CD4-positive, CD25-positive, alpha-beta regulatory T cell (primary cell): ENCODE data around the gene CAMTA1. TPM values are rescaled to one million over a fixed set of nuclear protein-coding genes. Genes with fewer than 3 reads are reported as not detected.
"Not testable (repeated sequence)": the region's sequence is repeated elsewhere in the genome, so short reads cannot be mapped to it uniquely, and the experiment has no call there.

Experiments
- ATAC-seq, 2 donors: fragments of 150-1000 bp; cut with Tn5 transposase; one replicate each; pipeline ENCODE4 v1.10.0; 2021; ENCODE audit warnings: low read depth in 2 of 2, moderate number of reproducible peaks in 2 of 2, moderate library complexity in 1 of 2
- DNase-seq, 3 donors: peaks; one replicate each; pipeline versions ENCODE4 v3.0.0 to v3.0.0-alpha.2; 2012 to 2022; ENCODE audit warnings: mixed read lengths in 1 of 3
- H3K27ac ChIP-seq: one replicate; pipeline ENCODE4 v1.7.0; 2013; ENCODE audit warnings: mild to moderate bottlenecking, low read length; ENCODE audit not compliant: insufficient read depth, poor library complexity, severe bottlenecking
- H3K27me3 ChIP-seq: one replicate; pipeline ENCODE4 v1.7.0; 2013; ENCODE audit warnings: low read length; ENCODE audit not compliant: control insufficient read depth, insufficient read depth
- H3K36me3 ChIP-seq: one replicate; pipeline ENCODE4 v1.7.0; 2013; ENCODE audit warnings: mild to moderate bottlenecking, low read length, moderate library complexity; ENCODE audit not compliant: control insufficient read depth, insufficient read depth
- H3K4me1 ChIP-seq: 2 replicates; pipeline ENCODE4 v1.7.0; 2013; ENCODE audit warnings: mild to moderate bottlenecking, low read length; ENCODE audit not compliant: insufficient read depth, control insufficient read depth, poor library complexity, severe bottlenecking
- H3K4me3 ChIP-seq: one replicate; pipeline ENCODE4 v1.7.0; 2013; ENCODE audit warnings: low read depth, mild to moderate bottlenecking, low read length, moderate library complexity
- H3K9me3 ChIP-seq, 2 experiments: 1 replicate in 1 of 2; 2 replicates in 1 of 2; pipeline ENCODE4 v1.7.0; 2013; ENCODE audit warnings: low read length in 2 of 2, mild to moderate bottlenecking in 1 of 2, moderate library complexity in 1 of 2; ENCODE audit not compliant: control insufficient read depth in 2 of 2
- H3K27ac Mint-ChIP-seq, 3 donors: one replicate each; pipeline ENCODE4 v1.8.0; 2020 to 2022; ENCODE audit warnings: mild to moderate bottlenecking in 3 of 3, mixed read lengths in 3 of 3, moderate library complexity in 2 of 3
- H3K27me3 Mint-ChIP-seq: one replicate; pipeline ENCODE4 v1.8.0; 2022; ENCODE audit warnings: mild to moderate bottlenecking, mixed read lengths
- H3K36me3 Mint-ChIP-seq: one replicate; pipeline ENCODE4 v1.8.0; 2020; ENCODE audit warnings: mixed read lengths
- H3K4me1 Mint-ChIP-seq, 4 donors: one replicate each; pipeline ENCODE4 v1.8.0; 2020 to 2022; ENCODE audit warnings: mixed read lengths in 4 of 4, mild to moderate bottlenecking in 1 of 4
- H3K4me3 Mint-ChIP-seq, 4 donors: one replicate each; pipeline ENCODE4 v1.8.0; 2020 to 2022; ENCODE audit warnings: mild to moderate bottlenecking in 4 of 4, mixed read lengths in 4 of 4, moderate library complexity in 3 of 4
- H3K9me3 Mint-ChIP-seq, 7 donors: one replicate each; pipeline ENCODE4 v1.8.0; 2020 to 2022; ENCODE audit warnings: mixed read lengths in 7 of 7, mild to moderate bottlenecking in 3 of 7, moderate library complexity in 2 of 7
- polyA plus RNA-seq, 4 donors: library from polyadenylated mRNA; unstranded; fragments of 300-500 nt; fragmentation: Illumina TruSeq; gene quantifications; one replicate each; pipeline ENCODE4 v1.2.3, GENCODE V29; 2021
- total RNA-seq: library from RNA; stranded (reverse); gene quantifications from one replicate; pipeline ENCODE4 v1.2.3, GENCODE V29; 2022

Gene CAMTA1
- total and polyA plus RNA-seq, 5 donors from 2014 or later, result 48.8 to 112 (median 80.0) TPM

- not testable (repeated sequence) for H3K27me3 ChIP-seq, H3K36me3 ChIP-seq, H3K4me1 Mint-ChIP-seq, H3K4me1 ChIP-seq, H3K4me3 Mint-ChIP-seq, H3K9me3 ChIP-seq, H3K27ac Mint-ChIP-seq, H3K36me3 Mint-ChIP-seq, ATAC-seq, H3K4me3 ChIP-seq, DNase-seq, H3K27ac ChIP-seq
- Mint-ChIP-seq H3K9me3 (peaks cover 0 to 15% (median 4%) of the 10 kb centered on the region in 7 donors), H3K27me3 (peaks cover 13% of the 10 kb centered on the region)
Measured at GRCh38 chr1:7689307-7689706, 904.1 kb downstream of the CAMTA1 start.

- H3K36me3 ChIP-seq, result no peaks in the 10 kb centered on the region
- no peak overlapping the region for H3K27ac ChIP-seq
- Mint-ChIP-seq H3K36me3 (peaks cover 4% of the 10 kb centered on the region), H3K27ac (no peak overlapping the region), H3K27me3 (peaks cover 11% of the 10 kb centered on the region), H3K9me3 (peaks cover 0 to 15% (median 4%) of the 10 kb centered on the region in 7 donors), H3K4me1 (no peaks in the 10 kb centered on the region), H3K4me3 (no peak overlapping the region)
- no peaks in the 10 kb centered on the region for H3K27me3 ChIP-seq
- DNase-seq (no peak), ATAC-seq (no peak)
- H3K9me3 ChIP-seq, result peaks cover 4 to 7% of the 10 kb centered on the region in 2 experiments
- no peak overlapping the region for H3K4me3 ChIP-seq
- H3K4me1 ChIP-seq, result no peaks in the 10 kb centered on the region
Measured at GRCh38 chr1:7690076-7690475, 904.8 kb downstream of the CAMTA1 start.

- H3K27ac Mint-ChIP-seq, result no peak overlapping the region
Measured at GRCh38 chr1:7690496-7691182, 905.4 kb downstream of the CAMTA1 start.

GRCh38 chr1:7691576-7691975 is 906.3 kb downstream of the CAMTA1 start:
- no peaks in the 10 kb centered on the region for H3K36me3 ChIP-seq
- DNase-seq (no peak), ATAC-seq (no peak)
- Mint-ChIP-seq H3K27me3 (peaks cover 5% of the 10 kb centered on the region), H3K27ac (no peak overlapping the region), H3K4me3 (no peak overlapping the region), H3K9me3 (peaks cover 0 to 15% (median 4%) of the 10 kb centered on the region in 7 donors), H3K36me3 (peaks cover 4% of the 10 kb centered on the region), H3K4me1 (no peaks in the 10 kb centered on the region)
- H3K4me1 ChIP-seq, result no peaks in the 10 kb centered on the region
- H3K27me3 ChIP-seq, result no peaks in the 10 kb centered on the region
- H3K27ac ChIP-seq, result no peak overlapping the region
- no peak overlapping the region for H3K4me3 ChIP-seq
- H3K9me3 ChIP-seq, result peaks cover 4 to 7% of the 10 kb centered on the region in 2 experiments

More at GRCh38 chr1:7690496-7691182, 905.4 kb downstream of the CAMTA1 start:
- Mint-ChIP-seq H3K36me3 (peaks cover 4% of the 10 kb centered on the region), H3K4me1 (no peaks in the 10 kb centered on the region), H3K9me3 (peaks cover 0 to 15% (median 4%) of the 10 kb centered on the region in 7 donors), H3K4me3 (no peak overlapping the region), H3K27me3 (peaks cover 9% of the 10 kb centered on the region)
- DNase-seq (no peak), ATAC-seq (no peak)
- H3K4me1 ChIP-seq, result no peaks in the 10 kb centered on the region
- peaks cover 4 to 7% of the 10 kb centered on the region in 2 experiments for H3K9me3 ChIP-seq
- H3K27ac ChIP-seq, result no peak overlapping the region
- no peaks in the 10 kb centered on the region for H3K27me3 ChIP-seq
- no peaks in the 10 kb centered on the region for H3K36me3 ChIP-seq
- H3K4me3 ChIP-seq, result no peak overlapping the region

GRCh38 chr1:7692005-7692404 is 906.8 kb downstream of the CAMTA1 start:
- Mint-ChIP-seq H3K4me1 (no peaks in the 10 kb centered on the region), H3K27me3 (peaks cover 5% of the 10 kb centered on the region), H3K4me3 (no peak overlapping the region), H3K36me3 (peaks cover 4% of the 10 kb centered on the region), H3K27ac (no peak overlapping the region), H3K9me3 (peaks cover 0 to 15% (median 4%) of the 10 kb centered on the region in 7 donors)
- H3K27ac ChIP-seq, result no peak overlapping the region
- no peak overlapping the region for H3K4me3 ChIP-seq
- ATAC-seq, result no peak
- H3K27me3 ChIP-seq, result no peaks in the 10 kb centered on the region
- no peaks in the 10 kb centered on the region for H3K36me3 ChIP-seq
- no peaks in the 10 kb centered on the region for H3K4me1 ChIP-seq
- no peak for DNase-seq
- H3K9me3 ChIP-seq, result peaks cover 4 to 7% of the 10 kb centered on the region in 2 experiments

- not testable (repeated sequence) for H3K36me3 Mint-ChIP-seq, H3K27me3 Mint-ChIP-seq, H3K27ac ChIP-seq, H3K4me3 ChIP-seq, H3K9me3 ChIP-seq, H3K4me1 Mint-ChIP-seq, H3K27ac Mint-ChIP-seq, H3K4me1 ChIP-seq, H3K4me3 Mint-ChIP-seq, ATAC-seq, H3K27me3 ChIP-seq, H3K36me3 ChIP-seq, DNase-seq
- peaks cover 0 to 15% (median 4%) of the 10 kb centered on the region in 7 donors for H3K9me3 Mint-ChIP-seq
Measured at GRCh38 chr1:7693037-7693436, 907.8 kb downstream of the CAMTA1 start.

- no peak overlapping the region for H3K4me3 ChIP-seq
- H3K36me3 ChIP-seq, result no peaks in the 10 kb centered on the region
- no peak overlapping the region for H3K27ac ChIP-seq
- peak overlapping the region in 1 of 4 donors; percentile 32 for H3K4me3 Mint-ChIP-seq
- peaks cover 0 to 15% (median 4%) of the 10 kb centered on the region in 7 donors for H3K9me3 Mint-ChIP-seq
- H3K27me3 Mint-ChIP-seq, result peaks cover 5% of the 10 kb centered on the region
- DNase-seq (no peak), ATAC-seq (no peak)
- H3K4me1 ChIP-seq, result no peaks in the 10 kb centered on the region
- peaks cover 0 to under 1% (median under 1%) of the 10 kb centered on the region in 4 donors for H3K4me1 Mint-ChIP-seq
- peaks cover 4% of the 10 kb centered on the region for H3K36me3 Mint-ChIP-seq
- no peaks in the 10 kb centered on the region for H3K27me3 ChIP-seq
- no peak overlapping the region for H3K27ac Mint-ChIP-seq
- H3K9me3 ChIP-seq, result peaks cover 4 to 7% of the 10 kb centered on the region in 2 experiments
Measured at GRCh38 chr1:7693662-7694061, 908.4 kb downstream of the CAMTA1 start.
